DMS114 treated with DMSO at 0.1 percent for 48 hours (cell line): ENCODE results near the gene CASK.
"Not testable (repeated sequence)": the region's sequence is repeated elsewhere in the genome, so short reads cannot be mapped to it uniquely, and the experiment has no call there.

Experiments
- DNase-seq: peaks from one replicate; lab custom pipeline; 2025; ENCODE audit not compliant: unreplicated experiment; lab: John Stamatoyannopoulos, UW

Gene CASK

DNA sequence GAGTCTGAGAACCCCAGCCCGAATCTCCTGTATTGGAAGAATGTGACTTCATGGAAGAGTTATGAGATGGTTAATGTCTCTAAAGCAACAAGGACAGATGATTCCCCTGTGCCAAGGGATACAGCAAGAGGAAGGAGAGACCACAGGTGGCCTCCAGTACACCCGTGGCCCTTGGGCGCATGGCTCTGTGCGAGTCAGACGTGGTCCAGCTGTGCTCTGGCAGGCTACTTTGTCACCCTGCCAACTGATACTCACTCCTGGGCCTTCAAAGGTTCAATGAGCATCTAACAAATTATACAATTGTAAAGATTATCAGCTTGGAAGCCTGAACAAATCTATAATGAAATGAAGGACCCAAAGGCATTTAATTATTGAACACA lies 404.5 kb downstream of the CASK start:
- no peak for DNase-seq

DNA sequence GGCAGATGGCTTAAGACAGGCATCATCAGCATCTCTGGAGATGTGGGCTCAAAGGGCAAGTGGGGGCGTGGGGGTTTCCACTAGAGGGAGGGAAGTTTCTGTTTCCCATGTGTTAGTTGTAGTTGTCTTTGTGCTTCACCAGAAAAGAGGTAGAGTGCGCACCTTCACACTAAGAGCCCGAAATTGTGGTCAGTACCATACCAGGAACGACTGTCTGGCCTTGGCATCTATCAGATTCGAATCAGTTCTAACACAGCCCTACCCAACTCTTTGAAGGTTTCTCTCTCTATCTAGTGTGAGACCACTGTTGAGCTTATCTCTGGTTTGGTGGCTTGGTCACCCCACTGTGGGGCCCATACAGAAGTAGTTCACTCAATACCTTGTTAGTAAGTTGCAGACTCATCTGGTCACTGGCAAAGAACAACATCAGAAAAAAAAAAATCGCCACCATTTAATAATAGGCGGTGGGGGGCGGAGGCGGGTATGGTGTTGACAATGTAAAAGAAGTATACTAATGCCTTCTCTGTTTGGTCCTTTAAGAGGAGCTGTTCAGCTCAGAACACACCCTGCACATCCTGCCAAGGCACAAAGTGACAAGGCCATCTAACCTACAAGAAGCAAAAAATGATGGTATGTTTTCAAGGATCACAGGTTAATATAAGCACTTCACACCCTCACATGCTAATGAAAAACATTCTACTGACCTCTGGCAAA lies 405.1 kb downstream of the CASK start:
- DNase-seq = no peak

GRCh38 chrX:41516999-41517765 lies 406.2 kb downstream of the CASK start:
- DNase-seq = no peak

DNA sequence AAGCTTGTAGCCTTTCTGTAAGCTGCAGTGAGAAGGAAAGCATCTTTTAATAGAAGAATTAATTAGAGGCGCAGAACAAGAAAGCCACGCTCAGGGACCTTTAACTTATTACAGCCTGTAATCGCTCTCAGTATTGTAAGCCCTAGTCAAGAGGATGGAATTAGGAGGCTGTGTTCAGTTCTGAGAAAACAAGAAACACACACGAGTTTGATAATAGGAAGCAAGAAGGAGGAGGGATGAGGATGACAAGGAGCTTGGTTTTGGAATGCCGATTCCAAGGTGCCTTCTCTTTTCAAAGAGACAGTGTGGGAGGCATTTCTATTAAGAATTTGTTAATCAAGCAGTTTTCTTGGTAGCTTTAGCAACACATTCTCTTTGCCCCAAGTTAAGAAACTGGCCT lies 406.9 kb downstream of the CASK start:
- DNase-seq = no peak

GRCh38 chrX:41515376-41515775 lies 408.0 kb downstream of the CASK start:
- no peak for DNase-seq

GRCh38 chrX:41514179-41514578 lies 409.2 kb downstream of the CASK start:
- no peak for DNase-seq

DNA sequence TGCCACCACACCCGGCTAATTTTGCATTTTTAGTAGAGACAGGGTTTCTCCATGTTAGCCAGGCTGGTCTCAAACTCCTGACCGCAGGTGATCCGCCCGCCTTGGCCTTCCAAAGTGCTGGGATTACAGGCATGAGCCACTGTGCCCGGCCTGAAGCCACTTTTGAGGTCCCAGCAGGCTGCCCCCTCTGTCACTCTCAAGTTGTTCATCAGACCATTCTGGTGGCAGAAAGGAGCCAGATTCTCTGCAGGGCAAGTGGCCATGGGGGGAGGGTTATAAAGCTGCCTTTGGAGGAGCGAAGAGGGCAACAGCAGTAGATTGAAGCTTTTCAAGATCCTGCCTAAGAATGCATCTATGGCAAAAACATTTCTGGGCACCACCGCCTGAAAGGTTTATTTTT lies 410.5 kb downstream of the CASK start:
- DNase-seq = not testable (repeated sequence)

- no peak for DNase-seq
Observed at GRCh38 chrX:41512394-41512793, 411.0 kb downstream of the CASK start.

- no peak for DNase-seq
Observed at GRCh38 chrX:41507919-41508318, 415.4 kb downstream of the CASK start.

- no peak for DNase-seq
Observed at GRCh38 chrX:41502004-41502403, 421.4 kb downstream of the CASK start.

DNA sequence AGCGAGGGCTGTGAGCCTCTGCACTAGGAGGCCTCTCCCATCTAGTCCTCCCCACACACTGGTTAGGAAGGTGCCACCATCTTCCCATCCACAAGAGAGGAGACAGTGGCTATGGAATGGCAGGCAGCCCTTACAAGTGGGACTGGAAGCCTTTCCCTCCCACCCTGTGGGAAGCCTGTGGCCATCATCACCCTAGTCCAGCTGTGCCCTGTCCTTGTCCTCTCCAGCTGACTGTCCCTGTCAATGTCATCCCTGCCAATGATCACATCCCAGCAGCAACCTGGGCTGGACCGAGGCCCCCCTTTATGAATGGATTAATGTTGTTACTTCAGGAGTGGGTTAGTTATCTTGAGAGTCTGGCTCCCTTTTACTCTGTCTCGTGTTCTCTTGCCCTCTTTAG lies 423.4 kb downstream of the CASK start:
- no peak for DNase-seq

GRCh38 chrX:41499195-41499594 lies 424.2 kb downstream of the CASK start:
- no peak for DNase-seq

GRCh38 chrX:41491267-41492004 lies 431.9 kb downstream of the CASK start:
- no peak for DNase-seq

GRCh38 chrX:41490446-41490845 lies 432.9 kb downstream of the CASK start:
- DNase-seq = no peak

DNA sequence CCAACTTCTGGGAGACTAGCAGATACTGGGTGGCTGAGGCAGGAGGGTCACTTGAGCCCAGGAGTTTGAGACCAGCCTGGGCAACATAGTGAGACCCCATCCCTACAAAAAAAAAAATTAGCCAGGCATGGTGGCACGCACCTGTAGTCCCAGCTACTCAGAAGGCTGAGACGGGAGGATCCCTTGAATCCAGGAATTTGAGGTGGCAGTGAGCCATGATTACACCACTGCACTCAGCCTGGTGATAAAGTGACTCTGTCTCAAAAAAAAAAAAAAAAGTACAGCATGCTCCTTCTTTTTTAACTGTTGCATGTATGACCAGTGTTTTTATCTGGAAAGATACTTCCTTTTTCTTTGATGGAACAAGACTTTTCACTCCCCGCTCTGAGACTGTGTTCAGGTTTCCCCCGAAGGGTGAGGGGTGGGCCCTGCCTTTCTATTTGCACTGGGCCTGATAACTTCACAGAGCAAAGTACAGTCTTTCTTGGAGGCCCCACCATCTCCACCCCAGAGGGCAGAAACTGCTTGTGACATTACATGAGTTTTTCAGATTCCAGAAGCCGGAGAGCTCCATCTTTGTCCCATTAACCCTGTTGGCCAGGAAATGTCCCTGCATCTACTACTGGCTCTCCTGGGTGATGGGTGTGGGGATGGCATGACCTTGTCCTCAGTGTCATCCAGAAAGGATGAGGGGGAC lies 441.1 kb downstream of the CASK start:
- DNase-seq = no peak

- no peak for DNase-seq
Observed at GRCh38 chrX:41481264-41482109, 441.9 kb downstream of the CASK start.

GRCh38 chrX:41480508-41481260 lies 442.7 kb downstream of the CASK start:
- no peak for DNase-seq

GRCh38 chrX:41478381-41478911 lies 444.9 kb downstream of the CASK start:
- no peak for DNase-seq

GRCh38 chrX:41475591-41476241 lies 447.6 kb downstream of the CASK start:
- DNase-seq = no peak
